Measurements from ENCODE around the gene CKMT1A. TPM values are rescaled to one million over a fixed set of nuclear protein-coding genes. Genes with fewer than 3 reads are reported as not detected.

Gene CKMT1A
- polyA plus RNA-seq, 2 of the 4 experiments (the other 2 are of a cell fraction), result 1.6 to 3.0 TPM

DNA sequence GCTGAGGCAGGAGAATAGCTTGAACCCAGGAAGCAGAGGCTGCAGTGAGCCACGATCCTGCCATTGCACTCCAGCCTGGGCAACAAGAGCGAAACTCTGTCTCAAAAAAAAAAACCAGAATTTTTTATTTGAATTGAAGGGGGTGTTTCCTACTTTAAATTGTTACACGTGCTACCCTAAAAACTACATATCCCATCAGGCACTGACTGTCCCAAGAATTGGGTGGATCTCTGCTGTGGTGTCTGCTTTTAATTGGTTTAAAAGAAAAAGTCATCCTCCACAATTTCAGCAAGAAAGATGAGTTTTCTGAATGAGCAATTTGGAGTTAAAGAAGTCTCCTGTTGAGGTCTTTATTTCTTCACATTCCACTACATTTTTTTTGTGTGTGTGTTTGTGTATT is 54.7 kb downstream of the CKMT1A start (continued):
- TF ChIP-seq ESRRA (IDR thresholded peaks at IDR 0.05; ENCODE audit: borderline replicate concordance, low read length), result no peak

Small RNAs within 50 kb of the gene (small RNA-seq; reads per million reads assigned to genes)
- 0 reads per million in 6 experiments for gene PDIA3P2
- 0 to 0.69 (median 0.28) reads per million in 6 experiments for gene RNU6-353P
- 0 reads per million in 6 experiments for gene RNU6-354P

Other genes starting within 250 kb of the CKMT1A start
- gene TP53BP1, start 200.7 kb upstream of the CKMT1A start, polyA plus RNA-seq (2011; rRNA removed), result 49.8 and 56.4 TPM in 2 replicates
- gene TP53BP1, start 200.7 kb upstream of the CKMT1A start, polyA plus RNA-seq (2017; fragmentation: RNase III; extraction: RNeasy Plus Mini Kit Qiagen cat#74134 plus additional on column Dnase treatment), result 20.0 to 25.6 TPM (median 25.0 TPM) in 3 replicates
- 0.43 and 0.48 TPM in 2 replicates for gene MAP1A, start 176.3 kb upstream of the CKMT1A start, polyA plus RNA-seq (2011; rRNA removed)
- gene MAP1A, start 176.3 kb upstream of the CKMT1A start, polyA plus RNA-seq (2017; fragmentation: RNase III; extraction: RNeasy Plus Mini Kit Qiagen cat#74134 plus additional on column Dnase treatment), result 0.46 to 0.54 TPM (median 0.52 TPM) in 3 replicates
- 19.2 and 19.6 TPM in 2 replicates for gene PPIP5K1, start 103.7 kb upstream of the CKMT1A start, polyA plus RNA-seq (2011; rRNA removed)
- gene PPIP5K1, start 103.7 kb upstream of the CKMT1A start, polyA plus RNA-seq (2017; fragmentation: RNase III; extraction: RNeasy Plus Mini Kit Qiagen cat#74134 plus additional on column Dnase treatment), result 9.3 to 9.7 TPM (median 9.5 TPM) in 3 replicates
- 2.6 TPM in 2 replicates for gene CKMT1B, start 99.8 kb upstream of the CKMT1A start, polyA plus RNA-seq (2011; rRNA removed)
- gene CKMT1B, start 99.8 kb upstream of the CKMT1A start, polyA plus RNA-seq (2017; fragmentation: RNase III; extraction: RNeasy Plus Mini Kit Qiagen cat#74134 plus additional on column Dnase treatment), result 1.9 to 4.1 TPM (median 2.6 TPM) in 3 replicates
- gene STRC, start 75.1 kb upstream of the CKMT1A start, polyA plus RNA-seq (2011; rRNA removed), result 0.09 and 0.27 TPM in 2 replicates
- gene STRC, start 75.1 kb upstream of the CKMT1A start, polyA plus RNA-seq (2017; fragmentation: RNase III; extraction: RNeasy Plus Mini Kit Qiagen cat#74134 plus additional on column Dnase treatment), result 0.07 to 0.08 TPM in 2 of 3 replicates, not detected in the other
- 2.0 and 2.7 TPM in 2 replicates for gene CATSPER2, start 45.0 kb upstream of the CKMT1A start, polyA plus RNA-seq (2011; rRNA removed)
- 1.2 to 2.0 TPM (median 1.2 TPM) in 3 replicates for gene CATSPER2, start 45.0 kb upstream of the CKMT1A start, polyA plus RNA-seq (2017; fragmentation: RNase III; extraction: RNeasy Plus Mini Kit Qiagen cat#74134 plus additional on column Dnase treatment)
- gene PDIA3, start 52.6 kb downstream of the CKMT1A start, polyA plus RNA-seq (2011; rRNA removed), result 196 and 208 TPM in 2 replicates
- 249 to 257 TPM (median 257 TPM) in 3 replicates for gene PDIA3, start 52.6 kb downstream of the CKMT1A start, polyA plus RNA-seq (2017; fragmentation: RNase III; extraction: RNeasy Plus Mini Kit Qiagen cat#74134 plus additional on column Dnase treatment)
- 1.8 and 2.1 TPM in 2 replicates for gene ELL3, start 83.1 kb downstream of the CKMT1A start, polyA plus RNA-seq (2011; rRNA removed)
- 1.4 to 1.7 TPM (median 1.5 TPM) in 3 replicates for gene ELL3, start 83.1 kb downstream of the CKMT1A start, polyA plus RNA-seq (2017; fragmentation: RNase III; extraction: RNeasy Plus Mini Kit Qiagen cat#74134 plus additional on column Dnase treatment)
- 317 and 464 TPM in 2 replicates for gene SERF2, start 98.5 kb downstream of the CKMT1A start, polyA plus RNA-seq (2011; rRNA removed)
- gene SERF2, start 98.5 kb downstream of the CKMT1A start, polyA plus RNA-seq (2017; fragmentation: RNase III; extraction: RNeasy Plus Mini Kit Qiagen cat#74134 plus additional on column Dnase treatment), result 569 to 597 TPM (median 576 TPM) in 3 replicates
- gene SERINC4, start 106.4 kb downstream of the CKMT1A start, polyA plus RNA-seq (2011; rRNA removed), result 0.05 and 0.07 TPM in 2 replicates
- 0.04 to 0.12 TPM (median 0.04 TPM) in 3 replicates for gene SERINC4, start 106.4 kb downstream of the CKMT1A start, polyA plus RNA-seq (2017; fragmentation: RNase III; extraction: RNeasy Plus Mini Kit Qiagen cat#74134 plus additional on column Dnase treatment)
- 10.7 and 21.0 TPM in 2 replicates for gene HYPK, start 106.7 kb downstream of the CKMT1A start, polyA plus RNA-seq (2011; rRNA removed)
- 45.5 to 80.8 TPM (median 66.5 TPM) in 3 replicates for gene HYPK, start 106.7 kb downstream of the CKMT1A start, polyA plus RNA-seq (2017; fragmentation: RNase III; extraction: RNeasy Plus Mini Kit Qiagen cat#74134 plus additional on column Dnase treatment)
- 22.5 and 31.7 TPM in 2 replicates for gene MFAP1, start 130.8 kb downstream of the CKMT1A start, polyA plus RNA-seq (2011; rRNA removed)
- gene MFAP1, start 130.8 kb downstream of the CKMT1A start, polyA plus RNA-seq (2017; fragmentation: RNase III; extraction: RNeasy Plus Mini Kit Qiagen cat#74134 plus additional on column Dnase treatment), result 37.4 to 40.3 TPM (median 40.1 TPM) in 3 replicates
- gene WDR76, start 133.1 kb downstream of the CKMT1A start, polyA plus RNA-seq (2011; rRNA removed), result 9.3 and 12.1 TPM in 2 replicates
- 15.6 to 18.1 TPM (median 17.5 TPM) in 3 replicates for gene WDR76, start 133.1 kb downstream of the CKMT1A start, polyA plus RNA-seq (2017; fragmentation: RNase III; extraction: RNeasy Plus Mini Kit Qiagen cat#74134 plus additional on column Dnase treatment)